AG04449 (cell line): ENCODE results near the gene LIPE.

Experiments used
- CTCF ChIA-PET: fragments of 350-600 bp; formaldehyde crosslinking; extraction: SDS; loops from one replicate; lab custom pipeline; 2021; ENCODE audit warnings: antibody characterized with exemption; lab: Yijun Ruan, JAX
- POLR2A ChIA-PET: fragments of 400-600, 350-600 bp; formaldehyde crosslinking; extraction: SDS; loops from one replicate; lab custom pipeline; 2020; ENCODE audit warnings: antibody characterized with exemption, inconsistent platforms; lab: Yijun Ruan, JAX
- DNase-seq: peaks from one replicate; pipeline ENCODE4 v3.0.0-alpha.2; 2010; ENCODE audit warnings: low read depth, low spot score
- H3K4me3 ChIP-seq: 2 replicates; pipeline ENCODE4 v1.5.1; 2011; ENCODE audit warnings: low read depth, mild to moderate bottlenecking, control low read depth, low read length
- TF ChIP-seq, protein P1 (sequence below): IDR thresholded peaks from one replicate; pipeline ENCODE4 v1.5.1; 2011; ENCODE audit warnings: mild to moderate bottlenecking, moderate library complexity, low read length, control low read depth, inconsistent platforms; ENCODE audit not compliant: insufficient read depth; ENCODE audit errors: missing control alignments

The LIPE gene

DNA sequence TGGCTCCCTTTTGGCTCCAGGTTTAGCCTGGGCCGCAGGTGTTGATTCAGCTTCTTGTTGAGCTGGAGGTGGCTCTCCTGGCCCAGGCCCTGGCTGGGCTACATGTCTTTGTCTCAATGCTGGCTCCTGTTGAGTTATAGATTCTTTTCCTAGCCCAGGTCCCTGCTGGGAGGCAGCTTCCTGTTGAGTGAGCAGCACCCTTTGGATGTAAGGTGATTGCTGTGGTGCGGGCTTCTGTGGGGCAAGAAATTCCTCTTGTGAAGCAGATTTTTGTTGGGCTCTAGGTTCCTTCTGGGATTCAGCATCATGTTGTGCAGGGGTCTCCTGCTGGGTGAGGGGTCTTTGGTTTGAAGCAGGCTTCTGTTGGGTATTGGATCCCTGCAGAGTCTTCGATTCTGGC lies 545 bp downstream of the LIPE start:
- POLR2A ChIA-PET, result no interaction called here
- no peak overlapping the region for H3K4me3 ChIP-seq
- TF ChIP-seq, protein P1, sequence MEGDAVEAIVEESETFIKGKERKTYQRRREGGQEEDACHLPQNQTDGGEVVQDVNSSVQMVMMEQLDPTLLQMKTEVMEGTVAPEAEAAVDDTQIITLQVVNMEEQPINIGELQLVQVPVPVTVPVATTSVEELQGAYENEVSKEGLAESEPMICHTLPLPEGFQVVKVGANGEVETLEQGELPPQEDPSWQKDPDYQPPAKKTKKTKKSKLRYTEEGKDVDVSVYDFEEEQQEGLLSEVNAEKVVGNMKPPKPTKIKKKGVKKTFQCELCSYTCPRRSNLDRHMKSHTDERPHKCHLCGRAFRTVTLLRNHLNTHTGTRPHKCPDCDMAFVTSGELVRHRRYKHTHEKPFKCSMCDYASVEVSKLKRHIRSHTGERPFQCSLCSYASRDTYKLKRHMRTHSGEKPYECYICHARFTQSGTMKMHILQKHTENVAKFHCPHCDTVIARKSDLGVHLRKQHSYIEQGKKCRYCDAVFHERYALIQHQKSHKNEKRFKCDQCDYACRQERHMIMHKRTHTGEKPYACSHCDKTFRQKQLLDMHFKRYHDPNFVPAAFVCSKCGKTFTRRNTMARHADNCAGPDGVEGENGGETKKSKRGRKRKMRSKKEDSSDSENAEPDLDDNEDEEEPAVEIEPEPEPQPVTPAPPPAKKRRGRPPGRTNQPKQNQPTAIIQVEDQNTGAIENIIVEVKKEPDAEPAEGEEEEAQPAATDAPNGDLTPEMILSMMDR, result no peak
- no peak for DNase-seq
- CTCF ChIA-PET, result interaction anchor here (1.7 to 4.0 kb wide), 3 partner anchors 11 to 24 kb away, joined by 6 to 36 read pairs (median 18); no protein-coding TSS in a partner anchor

DNA sequence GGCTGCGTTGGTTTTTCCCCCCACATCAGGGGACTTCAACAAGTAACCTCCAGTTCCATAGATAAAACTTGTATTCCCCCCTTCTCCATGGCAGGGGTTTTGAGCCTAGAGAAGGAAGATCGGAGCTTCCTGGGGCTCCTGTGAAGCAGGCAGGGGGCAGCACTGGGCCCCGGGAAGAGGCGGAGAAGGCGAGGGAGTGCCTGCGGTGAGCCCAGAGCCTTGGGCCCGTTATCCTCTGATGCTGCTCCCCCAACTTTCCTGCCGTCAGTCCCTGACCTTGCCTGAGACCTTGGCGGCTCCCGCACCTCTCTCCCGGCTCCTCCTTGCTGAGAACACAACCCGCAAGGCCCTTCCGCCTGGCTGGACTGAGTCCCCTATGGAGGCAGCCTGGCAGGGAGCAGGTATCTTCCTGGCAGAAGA lies 2.5 kb downstream of the LIPE start:
- ChIA-PET CTCF (interaction anchor here (1.1 to 4.0 kb wide), 7 partner anchors 9 to 138 kb away, joined by 3 to 36 read pairs (median 6); partner anchors contain the start of gene CEACAM1), POLR2A (no interaction called here)
- no peak overlapping the region for H3K4me3 ChIP-seq
- TF ChIP-seq, protein P1, result no peak
- DNase-seq, result no peak

DNA sequence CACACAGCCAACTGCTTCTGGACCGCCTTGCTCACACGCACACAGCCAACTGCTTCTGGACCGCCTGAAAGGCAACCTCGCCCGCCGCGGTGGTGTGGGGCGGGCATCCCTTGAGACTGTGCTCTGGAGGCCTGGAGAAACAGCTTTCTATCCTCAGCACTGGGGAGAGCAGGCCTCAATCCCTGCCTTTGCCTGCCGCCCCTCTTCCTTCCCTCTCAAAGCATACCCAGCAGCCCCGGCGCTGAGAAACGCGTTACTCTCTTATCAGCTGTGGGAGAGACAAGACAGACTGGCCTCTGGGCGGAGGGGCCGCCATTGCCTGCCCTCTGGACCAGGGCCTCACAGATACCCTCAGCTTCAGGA lies 2.9 kb downstream of the LIPE start:
- ChIA-PET CTCF (interaction anchor here (1.1 to 4.0 kb wide), 6 partner anchors 10 to 138 kb away, joined by 3 to 36 read pairs (median 7); partner anchors contain the start of gene CEACAM1), POLR2A (no interaction called here)
- DNase-seq, result no peak
- TF ChIP-seq, protein P1, result no peak
- peak overlapping the region; percentile 74 for H3K4me3 ChIP-seq

DNA sequence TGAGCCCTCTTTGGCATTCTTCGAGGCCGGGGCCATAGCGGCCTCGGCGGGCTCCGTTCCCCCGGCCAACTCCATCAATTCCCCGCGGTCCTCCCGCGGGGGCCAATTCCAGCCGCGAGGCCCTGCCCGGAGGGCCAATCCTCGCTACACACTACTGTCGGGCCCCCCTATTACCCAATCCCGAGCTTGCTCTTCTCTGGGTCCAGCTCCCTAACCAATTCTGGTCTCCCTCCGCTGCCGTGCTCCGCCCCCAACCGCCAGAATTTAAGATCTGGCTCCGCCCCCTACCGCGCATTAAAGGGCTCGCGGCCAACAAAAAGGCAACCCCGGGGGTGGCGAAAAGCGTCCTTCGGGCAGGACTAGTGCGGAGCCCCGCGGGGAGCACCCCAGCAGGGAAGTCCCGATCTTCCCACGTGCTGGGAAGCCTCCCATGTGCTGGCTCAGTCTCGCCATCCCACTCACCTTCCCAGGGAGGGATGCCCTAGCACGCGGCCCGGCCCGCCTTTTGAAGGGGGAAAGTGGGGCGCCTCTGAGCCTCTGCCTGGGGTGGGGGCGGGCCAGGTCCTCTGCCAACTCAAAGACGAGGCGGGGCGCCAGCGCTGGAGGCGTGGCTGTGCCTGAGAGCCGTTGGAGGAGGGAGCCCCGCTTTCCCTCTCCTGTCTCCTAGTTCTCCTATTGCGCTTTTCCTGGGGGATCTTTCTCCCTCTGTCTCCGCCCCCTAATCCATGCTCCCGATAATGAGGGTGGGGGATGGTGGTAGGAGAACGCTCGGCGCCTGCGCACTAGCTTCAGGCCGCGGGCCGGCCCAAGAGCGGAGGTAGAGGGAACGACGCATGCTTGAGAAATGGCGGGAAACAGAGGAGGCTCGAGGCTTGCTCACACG lies 3.5 kb downstream of the LIPE start:
- CTCF ChIA-PET, result interaction anchor here (1.0 to 4.0 kb wide), 8 partner anchors 9 to 139 kb away, joined by 3 to 36 read pairs (median 6); partner anchors contain the start of gene CEACAM1
- H3K4me3 ChIP-seq, result peak overlapping the region; percentile 74
- DNase-seq, result peak; percentile 64
- TF ChIP-seq, protein P1, result no peak
- POLR2A ChIA-PET, result interaction anchor here (1.0 kb wide), 1 partner anchor 12 kb away, joined by 3 read pairs; no protein-coding TSS in a partner anchor

DNA sequence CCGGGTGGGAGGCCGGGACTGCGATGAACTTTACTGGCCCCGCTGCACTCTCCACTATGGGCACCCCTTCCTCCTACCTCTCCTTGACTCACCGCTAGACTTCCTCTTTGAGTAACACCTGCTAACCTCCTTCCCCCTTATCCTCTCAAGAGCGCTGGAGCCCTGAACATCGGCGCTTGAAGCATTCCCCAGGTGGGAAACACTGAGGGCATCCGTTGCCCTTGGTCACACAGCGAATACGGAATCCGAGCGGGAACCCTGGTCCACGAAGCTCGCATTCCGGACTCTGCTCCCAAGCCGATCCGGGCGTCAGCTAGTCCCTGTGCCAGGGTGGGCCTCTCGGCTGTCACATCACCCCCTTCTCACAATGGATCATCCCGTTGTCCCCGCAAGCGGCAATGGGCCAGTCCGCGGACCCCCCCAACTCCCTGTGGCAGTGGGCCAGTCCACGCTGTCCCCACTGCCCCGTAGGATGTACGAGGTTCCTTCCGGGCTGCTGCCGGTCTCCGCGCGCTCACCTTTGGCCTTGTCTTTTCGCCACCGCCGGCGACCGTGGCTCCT lies 4.2 kb downstream of the LIPE start:
- TF ChIP-seq, protein P1, result no peak
- CTCF ChIA-PET, result interaction anchor here (1.0 to 4.0 kb wide), 4 partner anchors 10 to 22 kb away, joined by 4 to 36 read pairs (median 7); no protein-coding TSS in a partner anchor
- no peak for DNase-seq
- peak overlapping the region; percentile 74 for H3K4me3 ChIP-seq
- POLR2A ChIA-PET, result interaction anchor here (1.0 kb wide), 1 partner anchor 12 kb away, joined by 3 read pairs; no protein-coding TSS in a partner anchor
